Erythroblast (primary cell): ENCODE measurements around the gene RAF1.
"Not testable (repeated sequence)": the region's sequence is repeated elsewhere in the genome, so short reads cannot be mapped to it uniquely, and the experiment has no call there.

ENCODE experiments used
- DNase-seq, 2 experiments: peaks; one replicate each; lab custom pipeline; 2025; lab: John Stamatoyannopoulos, UW
- GATA1 ChIP-seq: IDR thresholded peaks from 2 replicates; pipeline ENCODE4 v1.6.1; 2011; ENCODE audit warnings: low read depth, mild to moderate bottlenecking, control low read depth, low read length, moderate library complexity
- POLR2A ChIP-seq: IDR thresholded peaks from 2 replicates; pipeline ENCODE4 v1.6.1; 2011; ENCODE audit warnings: mild to moderate bottlenecking, low read length

Gene RAF1

DNA sequence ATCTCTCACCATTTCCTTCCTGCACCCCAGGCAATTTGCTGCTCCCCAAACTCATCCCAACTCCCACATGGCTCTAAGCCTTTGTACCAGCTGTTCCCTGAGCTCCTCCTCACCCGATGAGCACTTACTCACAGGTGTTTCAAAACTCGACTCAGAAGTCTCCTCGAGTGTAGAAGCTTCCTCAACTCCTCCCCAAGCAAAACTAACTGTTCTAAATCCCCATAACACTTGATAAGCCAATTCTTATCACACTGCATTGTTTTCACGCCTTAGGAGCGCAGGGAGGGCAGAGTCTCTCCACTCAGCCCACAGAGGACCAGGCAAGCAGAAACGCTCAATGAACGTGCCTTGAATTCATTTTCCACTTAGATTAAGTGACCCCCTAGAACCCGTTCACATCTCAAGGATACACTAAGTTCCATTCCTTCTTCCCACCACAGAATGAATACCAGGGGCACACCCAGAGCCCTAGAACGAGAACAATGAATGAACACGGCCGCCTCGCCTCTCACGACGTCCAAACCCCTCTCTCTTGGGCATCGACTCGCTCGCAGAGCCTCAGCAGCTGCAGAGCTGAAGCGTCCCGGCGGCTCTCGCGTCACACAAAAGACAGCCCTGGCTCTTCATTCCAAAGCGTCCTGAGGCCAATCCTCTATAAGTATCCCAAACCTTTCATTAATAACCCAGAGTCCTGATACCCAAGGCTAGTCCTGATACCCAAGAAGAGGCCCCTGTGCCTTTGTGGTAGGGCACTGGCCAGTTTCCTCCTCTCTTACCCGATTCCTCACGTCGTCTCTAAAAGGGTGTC, 1.1 kb downstream of the RAF1 start:
- TF ChIP-seq GATA1, result no peak
- TF ChIP-seq POLR2A, result no peak
- DNase-seq, result peak; percentile 69 to 71

DNA sequence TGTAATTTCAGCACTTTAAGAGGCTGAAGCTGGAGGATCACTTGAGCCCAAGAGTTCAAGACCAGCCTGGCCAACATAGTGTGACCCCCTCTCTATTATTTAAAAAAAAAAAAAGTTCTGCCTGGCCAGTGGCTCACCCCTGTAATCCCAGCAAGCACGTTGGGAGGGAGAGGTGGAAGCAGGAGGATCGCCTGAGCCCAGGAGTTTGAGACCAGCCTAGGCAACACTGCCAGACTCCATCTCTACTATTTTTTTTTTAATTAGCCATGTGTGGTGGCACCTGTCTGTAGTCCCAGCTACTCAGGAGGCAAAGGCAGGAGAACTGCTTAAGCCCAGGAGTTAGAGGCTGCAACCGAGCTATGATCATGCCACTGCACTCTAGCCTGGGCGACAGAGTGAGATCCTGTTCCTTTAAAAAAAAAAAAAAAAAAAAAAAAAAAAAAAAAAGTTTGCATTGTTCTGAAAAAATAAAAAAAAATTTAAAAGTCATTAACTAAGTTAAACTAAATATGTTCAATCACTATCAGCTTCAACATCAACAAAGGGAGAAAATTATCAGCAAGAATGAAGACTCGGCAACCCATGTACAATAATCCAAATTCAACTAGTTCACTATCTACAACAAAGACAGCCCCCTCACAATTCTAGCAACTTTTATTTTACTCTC, 1.9 kb downstream of the RAF1 start:
- TF ChIP-seq POLR2A (no peak), GATA1 (no peak)
- DNase-seq, result peak in 1 of 2 experiments; percentile 37

DNA sequence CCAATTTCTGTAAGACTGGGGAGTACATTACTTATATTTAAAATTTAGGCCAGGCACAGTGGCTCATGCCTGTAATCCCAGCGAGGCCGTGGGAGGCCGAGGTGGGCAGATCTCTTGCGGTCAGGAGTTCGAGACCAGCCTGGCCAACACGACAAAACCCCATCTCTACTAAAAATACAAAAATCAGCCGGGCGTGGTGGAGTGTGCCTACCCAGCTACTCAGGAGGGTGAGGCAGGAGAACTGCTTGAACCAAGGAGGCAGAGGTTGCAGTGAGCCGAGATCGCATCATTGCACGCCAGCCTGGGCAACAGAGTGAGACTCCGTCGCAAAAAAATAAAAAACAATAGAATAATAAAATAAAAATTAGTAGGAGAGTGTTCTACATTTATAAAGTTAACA, 2.5 kb downstream of the RAF1 start:
- not testable (repeated sequence) for DNase-seq

DNA sequence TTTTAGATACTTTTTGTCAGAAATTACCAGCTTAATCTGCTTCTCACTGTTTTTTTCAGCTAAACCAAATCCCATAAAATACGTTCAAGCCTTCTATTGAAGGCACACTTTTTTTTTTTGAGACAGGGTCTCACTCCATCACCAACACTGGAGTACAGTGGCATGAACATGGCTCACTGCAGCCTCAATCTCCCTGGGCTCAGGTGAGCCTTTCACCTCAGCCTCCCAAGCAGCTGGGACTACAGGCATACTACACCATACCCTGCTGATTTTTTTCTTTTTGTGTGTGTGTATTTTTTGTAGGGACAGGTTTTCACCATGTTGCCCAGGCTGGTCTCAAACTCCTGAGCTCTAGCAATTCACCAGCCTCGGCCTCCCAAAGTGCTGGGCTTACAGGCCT, 3.7 kb downstream of the RAF1 start:
- no peak for TF ChIP-seq GATA1
- no peak for TF ChIP-seq POLR2A
- DNase-seq, result no peak

DNA sequence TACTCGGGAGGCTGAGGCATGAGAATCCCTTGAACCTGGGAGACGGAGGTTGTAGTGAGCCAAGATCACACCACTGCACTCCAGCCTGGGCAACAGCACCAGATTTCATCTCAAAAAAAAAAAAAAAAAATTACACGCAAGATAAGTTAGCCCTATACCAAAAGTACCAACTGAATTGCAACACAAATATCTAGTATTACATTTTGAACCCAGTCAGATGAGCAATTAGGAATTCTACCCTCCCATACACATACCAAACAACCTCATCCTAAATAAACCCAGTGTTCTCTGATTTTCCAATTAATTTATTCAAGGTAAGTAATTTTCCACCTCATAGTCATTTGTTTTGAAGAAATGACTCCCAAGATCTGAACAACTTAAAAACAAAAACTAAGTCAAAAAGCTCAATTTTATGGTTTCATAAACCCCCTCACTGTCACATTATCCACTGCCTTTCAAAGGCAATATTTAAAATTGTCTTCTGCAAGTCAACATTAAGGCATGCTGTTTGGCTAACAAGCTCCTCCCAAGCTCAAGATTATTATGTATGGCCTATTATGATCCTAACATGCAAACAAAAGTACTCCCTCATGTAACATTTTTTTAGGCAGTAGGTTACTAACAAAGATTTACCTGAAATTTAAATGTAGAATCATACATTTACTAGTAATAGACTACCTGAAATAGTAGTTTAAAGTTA, 4.5 kb downstream of the RAF1 start:
- TF ChIP-seq POLR2A, result no peak
- no peak for TF ChIP-seq GATA1
- DNase-seq, result no peak

DNA sequence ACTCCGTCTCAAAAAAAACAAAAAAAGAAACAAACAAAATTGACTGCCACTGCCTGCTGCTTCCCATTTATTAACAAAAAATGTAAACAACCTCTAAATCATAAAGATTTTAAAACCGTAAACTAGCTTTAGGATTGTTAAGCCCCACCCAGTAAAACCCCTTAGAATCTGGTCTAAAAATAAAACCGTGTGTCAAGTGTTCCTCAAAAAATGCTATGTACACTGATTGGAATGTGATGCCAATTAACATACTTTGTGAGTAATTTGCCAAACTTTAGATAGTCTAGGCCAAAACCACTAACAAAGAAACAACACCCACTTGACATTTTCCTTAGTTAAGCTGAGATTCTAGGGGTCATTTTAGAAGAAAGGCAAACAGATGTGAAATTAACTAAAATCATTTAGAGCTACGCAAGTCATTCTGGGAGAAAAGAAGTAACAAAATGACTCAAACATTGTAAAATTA, 5.3 kb downstream of the RAF1 start:
- TF ChIP-seq POLR2A (no peak), GATA1 (no peak)
- DNase-seq, result no peak

DNA sequence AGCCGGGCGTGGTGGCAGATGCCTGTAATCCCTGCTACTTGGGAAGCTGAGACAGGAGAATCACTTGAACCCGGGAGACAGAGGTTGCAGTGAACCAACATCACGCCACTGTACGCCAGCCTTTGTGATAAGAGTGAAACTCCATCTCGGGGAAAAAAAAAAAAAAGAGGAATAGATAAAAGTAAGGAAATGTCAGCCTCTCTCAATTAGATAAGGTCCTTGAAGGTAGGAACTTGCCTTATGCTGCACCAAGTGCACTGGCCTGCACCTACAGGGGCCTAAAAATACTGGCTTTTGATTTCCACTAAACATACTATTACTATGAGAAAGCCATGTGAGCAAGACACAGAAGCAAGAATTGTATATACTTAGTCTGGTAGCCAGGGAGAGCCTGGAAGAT, 7.1 kb downstream of the RAF1 start:
- peak in 1 of 2 experiments; percentile 26 for DNase-seq
- TF ChIP-seq GATA1, result no peak
- no peak for TF ChIP-seq POLR2A

DNA sequence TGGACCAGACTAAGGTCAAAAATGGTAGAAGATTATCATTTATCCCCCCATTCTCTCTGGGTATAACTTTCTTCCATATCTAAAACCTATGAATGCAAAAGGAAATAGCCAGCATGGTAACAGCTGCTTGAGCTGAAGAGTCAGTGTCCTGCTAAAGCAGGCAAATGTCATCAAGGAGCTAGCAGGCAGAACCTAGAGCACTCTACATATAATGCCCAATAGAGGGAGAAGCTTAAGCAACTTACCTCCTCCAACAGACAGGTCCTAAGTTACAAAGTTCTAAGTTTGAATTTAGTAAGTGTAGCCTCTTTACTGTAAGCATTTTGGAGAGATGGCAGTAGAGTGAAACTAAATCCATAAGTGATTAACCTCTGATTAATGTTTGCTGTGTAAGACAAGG, 7.7 kb downstream of the RAF1 start:
- no peak for DNase-seq
- TF ChIP-seq POLR2A (no peak), GATA1 (no peak)

DNA sequence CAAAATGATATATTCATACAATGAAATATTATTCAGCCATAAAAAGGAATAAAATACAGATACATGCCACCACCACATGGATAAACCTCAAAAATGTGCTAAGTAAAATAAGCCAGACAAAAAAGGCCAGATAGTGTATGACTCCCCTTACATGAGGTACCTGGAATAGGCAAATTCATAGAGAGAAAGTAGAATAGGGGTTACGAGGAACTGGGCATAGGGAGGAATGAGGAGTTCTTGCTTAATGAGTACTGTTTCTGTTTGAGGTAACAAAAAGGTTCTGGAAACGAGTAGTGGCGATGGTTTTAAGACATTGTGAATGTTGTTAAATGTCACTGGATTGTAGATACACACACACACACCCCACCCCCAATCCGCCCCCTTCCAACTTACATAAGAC, 8.2 kb downstream of the RAF1 start:
- TF ChIP-seq GATA1, result no peak
- TF ChIP-seq POLR2A, result no peak
- DNase-seq, result no peak

DNA sequence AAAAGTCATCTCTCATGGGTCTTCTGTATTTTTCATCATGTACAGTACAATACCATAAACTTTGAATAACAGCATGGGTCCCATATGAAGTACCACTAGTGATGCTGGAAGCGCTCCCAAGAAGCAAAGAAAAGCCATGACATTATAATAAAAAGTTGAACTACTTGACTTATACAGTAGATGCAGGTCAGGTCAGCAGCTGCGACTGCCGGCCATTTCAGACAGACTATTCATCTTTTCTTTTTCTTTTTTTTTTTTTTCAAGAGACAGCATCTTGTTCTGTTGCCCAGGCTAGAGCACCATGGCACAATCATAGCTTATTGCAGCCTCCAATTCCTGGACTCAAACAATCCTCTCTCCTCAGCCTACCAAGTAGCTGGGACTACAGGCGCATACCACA, 10.2 kb downstream of the RAF1 start:
- DNase-seq, result no peak
- TF ChIP-seq POLR2A (no peak), GATA1 (no peak)

DNA sequence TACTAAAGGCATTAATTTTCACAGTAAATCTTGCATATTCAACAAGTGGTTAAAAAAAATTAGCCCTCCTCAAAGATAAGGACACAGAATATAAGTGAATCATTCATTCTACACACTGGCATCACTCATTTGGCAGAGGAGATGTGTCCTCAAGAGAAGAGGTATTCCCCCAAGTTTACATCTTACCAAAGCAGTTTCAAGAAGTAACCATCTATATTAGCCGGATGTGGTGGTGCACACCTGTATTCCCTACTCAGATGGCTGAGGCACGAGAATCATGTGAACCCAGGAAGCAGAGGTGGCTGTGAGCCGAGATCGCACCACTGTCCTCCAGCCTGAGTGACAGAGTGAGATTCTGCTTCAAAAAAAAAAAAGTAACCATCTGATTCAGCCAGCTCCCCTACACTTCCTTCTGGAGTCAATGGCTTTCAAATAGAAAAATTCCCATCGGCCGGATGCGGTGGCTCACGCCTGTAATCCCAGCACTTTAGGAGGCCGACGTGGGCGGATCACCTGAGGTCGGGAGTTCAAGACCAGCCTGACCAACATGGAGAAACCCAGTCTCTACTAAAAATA, 15.4 kb downstream of the RAF1 start:
- TF ChIP-seq POLR2A (no peak), GATA1 (no peak)
- no peak for DNase-seq

DNA sequence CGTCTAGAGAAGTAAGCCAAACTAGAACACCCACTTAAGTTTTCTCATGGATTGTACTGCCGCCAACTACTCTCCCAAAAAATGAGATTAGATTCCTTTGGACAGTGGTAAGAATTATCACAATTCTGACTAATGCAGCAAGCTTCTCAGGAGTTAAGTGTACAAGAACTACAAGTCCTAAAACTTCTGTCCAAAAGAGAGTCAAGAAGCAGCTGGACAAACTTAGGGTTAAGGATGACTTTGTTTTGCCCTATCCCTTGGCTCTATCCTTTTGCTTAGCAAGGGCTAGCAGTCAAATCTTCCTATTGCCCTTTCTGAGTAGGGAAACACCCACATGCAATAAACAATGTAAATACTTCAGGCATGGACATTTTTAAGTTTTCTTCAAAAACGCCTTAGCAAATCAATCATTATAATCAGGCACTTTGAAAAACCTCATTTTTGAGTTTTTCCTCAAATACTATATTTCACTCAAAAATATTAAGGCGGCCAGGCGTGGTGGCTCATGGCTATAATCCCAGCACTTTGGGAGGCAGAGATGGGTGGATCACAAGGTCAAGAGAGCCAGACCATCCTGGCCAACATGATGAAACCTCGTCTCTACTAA, 19.5 kb downstream of the RAF1 start:
- TF ChIP-seq POLR2A (no peak), GATA1 (no peak)
- DNase-seq, result no peak

DNA sequence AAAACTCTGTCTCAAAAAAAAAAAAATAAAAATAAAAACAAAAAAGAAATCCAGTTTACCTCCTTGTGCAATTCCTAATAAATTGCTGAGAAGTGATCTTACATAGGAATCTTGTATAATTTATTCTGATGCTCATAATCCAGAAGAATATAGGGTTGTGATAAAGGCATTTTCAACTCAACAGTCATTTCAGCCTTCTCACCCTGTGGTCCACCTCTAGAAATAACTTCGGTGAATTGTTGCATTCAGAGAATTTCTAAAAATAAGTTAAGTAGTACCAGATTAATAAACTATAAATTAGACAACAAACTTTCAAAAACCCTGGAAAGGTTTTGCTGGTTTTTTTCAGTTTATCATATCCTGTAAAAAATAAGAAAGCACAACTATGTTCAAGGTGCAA, 20.2 kb downstream of the RAF1 start:
- no peak for DNase-seq
- TF ChIP-seq GATA1 (no peak), POLR2A (no peak)
